Esophagus muscularis mucosa (tissue), 4 donors: ENCODE data around the gene AMOTL2.

Source experiments
- EP300 ChIP-seq: sonication (generic); formaldehyde crosslinking; IDR thresholded peaks from one replicate; pipeline ENCODE4 v1.6.1; 2017; ENCODE audit warnings: antibody characterized with exemption
- POLR2A ChIP-seq: fragments of 450-650 bp; IDR thresholded peaks from one replicate; pipeline ENCODE4 v1.6.1; 2017; ENCODE audit warnings: antibody characterized with exemption, moderate library complexity, mild to moderate bottlenecking, low read depth
- POLR2AphosphoS5 ChIP-seq, 2 donors: sonication (generic); formaldehyde crosslinking; IDR thresholded peaks; one replicate each; pipeline ENCODE4 v1.6.1; 2017; ENCODE audit warnings: antibody characterized with exemption in 2 of 2
- TF ChIP-seq, protein P1 (sequence below), 3 experiments: fragments of 200-600 bp in 2 of 3; fragments of 450-650 bp in 1 of 3; sonication (generic) in 2 of 3; IDR thresholded peaks; one replicate each; pipeline ENCODE4 v1.5.1; 2017 to 2019; ENCODE audit warnings: antibody characterized with exemption in 3 of 3, mild to moderate bottlenecking in 2 of 3, moderate library complexity in 1 of 3

- TF ChIP-seq POLR2A (no peak), POLR2AphosphoS5 (IDR thresholded peaks at IDR 0.05) (no peak), EP300 (no peak)
- TF ChIP-seq, protein P1, sequence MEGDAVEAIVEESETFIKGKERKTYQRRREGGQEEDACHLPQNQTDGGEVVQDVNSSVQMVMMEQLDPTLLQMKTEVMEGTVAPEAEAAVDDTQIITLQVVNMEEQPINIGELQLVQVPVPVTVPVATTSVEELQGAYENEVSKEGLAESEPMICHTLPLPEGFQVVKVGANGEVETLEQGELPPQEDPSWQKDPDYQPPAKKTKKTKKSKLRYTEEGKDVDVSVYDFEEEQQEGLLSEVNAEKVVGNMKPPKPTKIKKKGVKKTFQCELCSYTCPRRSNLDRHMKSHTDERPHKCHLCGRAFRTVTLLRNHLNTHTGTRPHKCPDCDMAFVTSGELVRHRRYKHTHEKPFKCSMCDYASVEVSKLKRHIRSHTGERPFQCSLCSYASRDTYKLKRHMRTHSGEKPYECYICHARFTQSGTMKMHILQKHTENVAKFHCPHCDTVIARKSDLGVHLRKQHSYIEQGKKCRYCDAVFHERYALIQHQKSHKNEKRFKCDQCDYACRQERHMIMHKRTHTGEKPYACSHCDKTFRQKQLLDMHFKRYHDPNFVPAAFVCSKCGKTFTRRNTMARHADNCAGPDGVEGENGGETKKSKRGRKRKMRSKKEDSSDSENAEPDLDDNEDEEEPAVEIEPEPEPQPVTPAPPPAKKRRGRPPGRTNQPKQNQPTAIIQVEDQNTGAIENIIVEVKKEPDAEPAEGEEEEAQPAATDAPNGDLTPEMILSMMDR (IDR thresholded peaks at IDR 0.05) = no peak
Measured at GRCh38 chr3:134409041-134409440, 34.8 kb upstream of the AMOTL2 start.
